ENCODE data around the gene DGKI.

DGKI gene

DNA sequence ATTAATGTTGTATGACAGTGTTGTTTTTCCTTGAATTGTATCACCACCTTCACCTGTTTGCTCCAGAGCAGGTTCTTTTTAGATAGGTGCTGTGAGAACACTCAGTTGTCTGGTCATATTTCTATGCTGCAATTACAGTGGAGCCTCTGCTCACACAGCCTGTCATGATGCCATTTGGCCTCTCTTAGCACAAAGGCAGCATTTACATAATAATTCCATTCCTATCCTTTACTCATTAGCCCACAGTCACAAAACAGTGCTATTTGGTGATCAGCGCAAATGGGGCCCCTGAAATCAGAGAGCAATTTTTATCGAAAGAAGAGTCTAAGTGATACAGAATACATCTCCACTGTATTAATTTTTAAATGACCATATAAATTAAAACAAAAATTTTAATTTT, 13.8 kb upstream of the DGKI start:
- ChIA-PET POLR2A (no interaction called here), CTCF (no interaction called here)
- peaks cover 0 to 16% of the 10 kb centered on the region in 2 experiments; a peak in 1 of 3 replicates for H3K36me3 ChIP-seq (ENCODE audit: control insufficient read depth in 2 of 2, insufficient read depth in 1 of 2, low read length in 2 of 2)
- no peaks in the 10 kb centered on the region for H3K9me3 ChIP-seq (ENCODE audit: control insufficient read depth, insufficient read depth, low read depth, low read length)
- no peak overlapping the region for H3K4me3 ChIP-seq (ENCODE audit: low read depth, low read length)
- no peak for TF ChIP-seq ZNF701 (tag by site-specific recombination; IDR thresholded peaks at IDR 0.05)
- no peak for TF ChIP-seq ZNF350 (tag by site-specific recombination; IDR thresholded peaks at IDR 0.05)
- no peak for TF ChIP-seq ZNF112 (tag by site-specific recombination; IDR thresholded peaks at IDR 0.05)
- no peak for TF ChIP-seq SALL2 (tag by site-specific recombination; IDR thresholded peaks at IDR 0.05; ENCODE audit: borderline replicate concordance)
- TF ChIP-seq MZF1 (tag by site-specific recombination; IDR thresholded peaks at IDR 0.05; ENCODE audit: borderline replicate concordance) = no peak
- TF ChIP-seq ZNF184 (tag by site-specific recombination; IDR thresholded peaks at IDR 0.05) = no peak
- no peak for TF ChIP-seq ZNF555 (tag by site-specific recombination; conservative IDR thresholded peaks at IDR 0.05)
- TF ChIP-seq KLF9 (tag by site-specific recombination; IDR thresholded peaks at IDR 0.05; ENCODE audit: low read depth) = no peak
- no peak for TF ChIP-seq ZNF747 (tag by site-specific recombination; IDR thresholded peaks at IDR 0.05)
- no peak for TF ChIP-seq ZNF223 (tag by site-specific recombination; IDR thresholded peaks at IDR 0.05)
- no peak for TF ChIP-seq ZNF324 (tag by site-specific recombination; IDR thresholded peaks at IDR 0.05)
- no peak for TF ChIP-seq ZBTB10 (tag by site-specific recombination; IDR thresholded peaks at IDR 0.05)
- TF ChIP-seq, protein P1, sequence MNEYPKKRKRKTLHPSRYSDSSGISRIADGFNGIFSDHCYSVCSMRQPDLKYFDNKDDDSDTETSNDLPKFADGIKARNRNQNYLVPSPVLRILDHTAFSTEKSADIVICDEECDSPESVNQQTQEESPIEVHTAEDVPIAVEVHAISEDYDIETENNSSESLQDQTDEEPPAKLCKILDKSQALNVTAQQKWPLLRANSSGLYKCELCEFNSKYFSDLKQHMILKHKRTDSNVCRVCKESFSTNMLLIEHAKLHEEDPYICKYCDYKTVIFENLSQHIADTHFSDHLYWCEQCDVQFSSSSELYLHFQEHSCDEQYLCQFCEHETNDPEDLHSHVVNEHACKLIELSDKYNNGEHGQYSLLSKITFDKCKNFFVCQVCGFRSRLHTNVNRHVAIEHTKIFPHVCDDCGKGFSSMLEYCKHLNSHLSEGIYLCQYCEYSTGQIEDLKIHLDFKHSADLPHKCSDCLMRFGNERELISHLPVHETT (tag by site-specific recombination; IDR thresholded peaks at IDR 0.05) = no peak
- no peak for TF ChIP-seq ZNF548 (tag by site-specific recombination; IDR thresholded peaks at IDR 0.05)
- H3K4me1 ChIP-seq (ENCODE audit: control insufficient read depth, insufficient read depth, low read length) = no peaks in the 10 kb centered on the region
- H3K27ac ChIP-seq (ENCODE audit: extremely low read depth, low read depth, low read length) = no peak overlapping the region

GRCh38 chr7:137853053-137853452, 6.3 kb upstream of the DGKI start:
- TF ChIP-seq ZNF600 (tag by site-specific recombination; IDR thresholded peaks at IDR 0.05) (no peak), IKZF3 (tag by site-specific recombination; IDR thresholded peaks at IDR 0.05) (no peak), ZNF169 (tag by site-specific recombination; IDR thresholded peaks at IDR 0.05) (no peak), ZBTB20 (tag by site-specific recombination; IDR thresholded peaks at IDR 0.05) (no peak), ZNF596 (tag by site-specific recombination; IDR thresholded peaks at IDR 0.05) (no peak), ZNF555 (tag by site-specific recombination; conservative IDR thresholded peaks at IDR 0.05) (no peak), ZNF148 (tag by site-specific recombination; IDR thresholded peaks at IDR 0.05; ENCODE audit: borderline replicate concordance) (no peak)
- Histone ChIP-seq H3K36me3 (ENCODE audit: control insufficient read depth in 2 of 2, insufficient read depth in 1 of 2, low read length in 2 of 2) (no peaks in the 10 kb centered on the region), H3K9me3 (ENCODE audit: control insufficient read depth, insufficient read depth, low read depth, low read length) (no peaks in the 10 kb centered on the region), H3K4me1 (ENCODE audit: control insufficient read depth, insufficient read depth, low read length) (no peaks in the 10 kb centered on the region), H3K27ac (ENCODE audit: extremely low read depth, low read depth, low read length) (no peak overlapping the region), H3K4me3 (ENCODE audit: low read depth, low read length) (no peak overlapping the region)
- ChIA-PET POLR2A (no interaction called here), CTCF (no interaction called here)
